IMR-90 (cell line): Measurements from ENCODE around the gene ZNF397. TPM values are rescaled to one million over a fixed set of nuclear protein-coding genes. Genes with fewer than 3 reads are reported as not detected.

Experiments
- ATAC-seq: fragments of 200-7000 bp; cut with Tn5 transposase; 2 replicates; pipeline ENCODE4 v1.9.1; 2020; ENCODE audit warnings: low read depth, mild to moderate bottlenecking, moderate library complexity
- BruUV-seq: library from RNA; stranded (reverse); fragments of 400-500 nt; replicated peaks from 2 replicates; lab custom pipeline; 2021; lab: Mats Ljungman, UMichigan
- CTCF ChIA-PET: fragments of 300-600 bp; formaldehyde crosslinking; extraction: SDS; loops from one replicate; lab custom pipeline; 2021; ENCODE audit warnings: antibody characterized with exemption; lab: Yijun Ruan, JAX
- POLR2A ChIA-PET: fragments of 300-600 bp; sonication (Branson Sonifier 250); formaldehyde crosslinking; loops from one replicate; lab custom pipeline; 2022; ENCODE audit warnings: antibody characterized with exemption; ENCODE audit not compliant: unreplicated experiment; lab: Charles Lee
- DNase-seq: peaks from one replicate; pipeline ENCODE4 v3.0.0; 2013
- H2AFZ ChIP-seq: replicated peaks from 2 replicates; pipeline ENCODE3; 2013; ENCODE audit warnings: low read length, mild to moderate bottlenecking; ENCODE audit not compliant: poor library complexity
- H2AK5ac ChIP-seq: 2 replicates; pipeline ENCODE4 v1.6.1; 2013; ENCODE audit warnings: low read depth, low read length, inconsistent platforms
- H2AK9ac ChIP-seq: replicated peaks from 2 replicates; pipeline ENCODE3; 2013; ENCODE audit warnings: mild to moderate bottlenecking, low read depth, low read length, moderate library complexity; ENCODE audit not compliant: poor library complexity
- H2BK120ac ChIP-seq: 2 replicates; pipeline ENCODE4 v1.6.1; 2013; ENCODE audit warnings: low read depth, low read length, inconsistent platforms
- H2BK15ac ChIP-seq: 3 replicates; pipeline ENCODE4 v1.6.1; 2013; ENCODE audit warnings: low read depth, low read length, inconsistent platforms
- H2BK20ac ChIP-seq: 2 replicates; pipeline ENCODE4 v1.6.1; 2013; ENCODE audit warnings: low read depth, mild to moderate bottlenecking, inconsistent platforms, low read length, moderate library complexity
- H2BK5ac ChIP-seq: 2 replicates; pipeline ENCODE4 v1.6.1; 2013; ENCODE audit warnings: mild to moderate bottlenecking, low read depth, low read length, inconsistent platforms; ENCODE audit not compliant: poor library complexity, severe bottlenecking
- H3K14ac ChIP-seq: replicated peaks from 2 replicates; pipeline ENCODE4 v1.6.1; 2013; ENCODE audit warnings: low read depth, low read length, inconsistent platforms
- H3K18ac ChIP-seq: 2 replicates; pipeline ENCODE4 v1.6.1; 2013; ENCODE audit warnings: low read depth, low read length, control low read depth
- H3K23ac ChIP-seq: 2 replicates; pipeline ENCODE4 v1.6.1; 2013; ENCODE audit warnings: low read depth, low read length, inconsistent platforms
- H3K27ac ChIP-seq: 2 replicates; pipeline ENCODE4 v1.5.1; 2013; ENCODE audit warnings: mild to moderate bottlenecking, control low read depth, low read length; ENCODE audit not compliant: insufficient read depth
- H3K27me3 ChIP-seq: 2 replicates; pipeline ENCODE4 v1.6.1; 2013; ENCODE audit warnings: low read length; ENCODE audit not compliant: control insufficient read depth, insufficient read depth
- H3K36me3 ChIP-seq: 2 replicates; pipeline ENCODE4 v1.6.1; 2013; ENCODE audit warnings: low read length, mixed read lengths; ENCODE audit not compliant: control insufficient read depth, insufficient read depth
- H3K4ac ChIP-seq: 2 replicates; pipeline ENCODE4 v1.6.1; 2013; ENCODE audit warnings: low read depth, low read length, inconsistent platforms
- H3K4me1 ChIP-seq: 2 replicates; pipeline ENCODE4 v1.6.1; 2013; ENCODE audit warnings: low read length, mixed read lengths; ENCODE audit not compliant: control insufficient read depth, insufficient read depth
- H3K4me2 ChIP-seq: 2 replicates; pipeline ENCODE4 v1.6.1; 2013; ENCODE audit warnings: low read depth, mild to moderate bottlenecking, control low read depth, low read length, moderate library complexity
- H3K4me3 ChIP-seq: 2 replicates; pipeline ENCODE4 v1.5.1; 2013; ENCODE audit warnings: low read depth, mild to moderate bottlenecking, control low read depth, low read length, moderate library complexity; ENCODE audit not compliant: insufficient read depth
- H3K56ac ChIP-seq: 2 replicates; pipeline ENCODE4 v1.6.1; 2013; ENCODE audit warnings: low read length, inconsistent platforms; ENCODE audit not compliant: insufficient read depth; ENCODE audit errors: extremely low read depth
- H3K79me1 ChIP-seq, 2 experiments: 2 replicates each; pipeline ENCODE4 v1.6.1; 2013; ENCODE audit warnings: low read length in 2 of 2, inconsistent platforms in 1 of 2, low read depth in 1 of 2
- H3K9ac ChIP-seq: 2 replicates; pipeline ENCODE4 v1.6.1; 2013; ENCODE audit warnings: low read depth, low read length, control low read depth
- H3K9me1 ChIP-seq: 2 replicates; pipeline ENCODE4 v1.6.1; 2013; ENCODE audit warnings: low read length, inconsistent platforms; ENCODE audit not compliant: insufficient read depth
- H3K9me3 ChIP-seq: 2 replicates; pipeline ENCODE4 v1.6.1; 2013; ENCODE audit warnings: low read length; ENCODE audit not compliant: control insufficient read depth, insufficient read depth
- H4K20me1 ChIP-seq: 2 replicates; pipeline ENCODE4 v1.6.1; 2013; ENCODE audit warnings: low read length, inconsistent platforms; ENCODE audit not compliant: insufficient read depth
- H4K5ac ChIP-seq: 2 replicates; pipeline ENCODE4 v1.6.1; 2013; ENCODE audit warnings: mild to moderate bottlenecking, low read depth, low read length, control low read depth
- H4K8ac ChIP-seq, 2 experiments: 2 replicates each; pipeline ENCODE4 v1.6.1; 2013; ENCODE audit warnings: low read depth in 2 of 2, low read length in 2 of 2, control low read depth in 1 of 2, inconsistent platforms in 1 of 2
- H4K91ac ChIP-seq: 2 replicates; pipeline ENCODE4 v1.6.1; 2013; ENCODE audit warnings: low read depth, low read length, inconsistent platforms; ENCODE audit not compliant: insufficient read depth
- BHLHE40 ChIP-seq: fragments of 150-350 bp; IDR thresholded peaks from 2 replicates; pipeline ENCODE4 v1.6.1; 2016; ENCODE audit warnings: mild to moderate bottlenecking, low read depth, low read length
- CEBPB ChIP-seq: IDR thresholded peaks from 2 replicates; pipeline ENCODE4 v1.6.1; 2012; ENCODE audit warnings: low read depth, low read length, improper control_type of control experiment
- MAFK ChIP-seq: IDR thresholded peaks from 2 replicates; pipeline ENCODE4 v1.6.1; 2012; ENCODE audit warnings: low read depth, low read length, improper control_type of control experiment
- MAZ ChIP-seq: IDR thresholded peaks from 2 replicates; pipeline ENCODE4 v1.6.1; 2012; ENCODE audit warnings: low read depth, mild to moderate bottlenecking, low read length, improper control_type of control experiment, moderate library complexity, borderline replicate concordance
- MXI1 ChIP-seq: IDR thresholded peaks from 2 replicates; pipeline ENCODE4 v1.6.1; 2012; ENCODE audit warnings: low read depth, mild to moderate bottlenecking, low read length, moderate library complexity, borderline replicate concordance
- RAD21 ChIP-seq: IDR thresholded peaks from 2 replicates; pipeline ENCODE4 v1.6.1; 2012; ENCODE audit warnings: low read length, improper control_type of control experiment
- WGBS, 2 experiments: methylation state at CpG; one replicate each; pipeline versions ENCODE4 v1.1.5 to v1.1.7; 2013; ENCODE audit warnings: missing lambda C conversion rate in 2 of 2; ENCODE audit not compliant: insufficient read length in 1 of 2; ENCODE audit errors: extremely low coverage in 2 of 2; 5-methylcytosine and 5-hydroxymethylcytosine counted together
- dilution Hi-C: fragments of 300-500 bp; cut with HindIII; formaldehyde crosslinking; loops from one replicate; pipeline ENCODE4 v1.14.3; 2018; ENCODE audit warnings: low sequenced_read_pairs; ENCODE audit not compliant: unreplicated experiment
- in situ Hi-C: fragments of 300-500 bp; cut with MboI; formaldehyde crosslinking; loops from 3 replicates; pipeline ENCODE4 v1.14.3; 2019; ENCODE audit warnings: low sequenced_read_pairs, inconsistent platforms, mixed read lengths
- intact Hi-C: fragments of 100-400 bp; cut with micrococcal nuclease; formaldehyde crosslinking; loops from 2 replicates; pipeline ENCODE4 v1.10.0; 2022
- polyA plus RNA-seq, 3 experiments: library from polyadenylated mRNA; depleted of rRNA; stranded (reverse); fragments of >200 nt; gene quantifications; 2 replicates each; pipeline ENCODE4 v1.2.3, GENCODE V29; 2012; ENCODE audit warnings: low replicate concordance in 1 of 3
- total RNA-seq: library from RNA; depleted of rRNA; stranded (reverse); fragments of >200 nt; gene quantifications from 2 replicates; pipeline ENCODE4 v1.2.3, GENCODE V29; 2012
- TF ChIP-seq, protein P1 (sequence below): conservative IDR thresholded peaks from 2 replicates; pipeline ENCODE4 v1.5.1; 2012; ENCODE audit warnings: mild to moderate bottlenecking, low read depth, low read length, improper control_type of control experiment

The ZNF397 gene
- total and polyA plus RNA-seq, 2 of the 4 experiments (the other 2 are of a cell fraction) = 5.5 to 9.9 TPM

DNA sequence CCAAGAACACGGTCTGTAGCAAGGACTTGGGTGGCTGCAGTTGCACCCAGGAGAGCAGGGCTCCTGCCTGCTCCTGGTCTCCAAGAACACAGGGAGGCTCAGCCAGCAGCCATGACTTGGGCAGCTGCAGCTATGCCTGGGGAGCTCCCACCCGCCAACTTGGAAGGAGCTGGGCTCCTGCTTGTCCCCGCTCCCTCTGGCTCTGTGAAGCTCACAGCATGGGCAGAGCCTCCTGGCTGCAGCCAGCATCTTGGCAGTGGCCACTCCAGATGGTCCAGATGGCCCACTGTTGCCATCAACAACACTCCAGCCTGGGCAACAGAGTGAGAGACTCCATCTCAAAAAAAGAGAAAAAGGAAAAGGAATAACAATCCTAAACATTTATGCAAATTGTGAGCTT is 44.0 kb downstream of the ZNF397 start:
- peak overlapping the region; percentile 10 for H2AFZ ChIP-seq
- no peak overlapping the region for H3K14ac ChIP-seq
- no peak overlapping the region for H2BK5ac ChIP-seq
- 0 out of 2 replicates have a peak, but pooled peaks cover 2% of the 10 kb centered on the region for H3K9me1 ChIP-seq
- H2AK9ac ChIP-seq = no peak overlapping the region
- H3K9ac ChIP-seq = no peak overlapping the region
- H3K4me2 ChIP-seq = no peak overlapping the region
- no peak overlapping the region for H3K27ac ChIP-seq
- BruUV-seq = no TSS peak
- H3K79me1 ChIP-seq = peaks cover 14 to 42% of the 10 kb centered on the region in 2 experiments
- WGBS, 2 experiments = no CpG with 5 or more reads among the region's 3 CpGs
- dilution Hi-C loops (no loop called here), intact Hi-C loops (no loop called here), in situ Hi-C loops (no loop called here)
- no peaks in the 10 kb centered on the region for H3K27me3 ChIP-seq
- no peak overlapping the region for H3K4ac ChIP-seq
- H4K8ac ChIP-seq = no peak overlapping the region
- CTCF ChIA-PET = no interaction called here
- DNase-seq (no peak), ATAC-seq (no peak)
- peaks cover 18% of the 10 kb centered on the region for H3K36me3 ChIP-seq
- no peak overlapping the region for H3K23ac ChIP-seq
- peaks cover 5% of the 10 kb centered on the region for H3K4me1 ChIP-seq
- no peak overlapping the region for H3K4me3 ChIP-seq
- H2AK5ac ChIP-seq = no peak overlapping the region
- peaks cover 18% of the 10 kb centered on the region; the same call in 1 of the 2 replicates for H3K9me3 ChIP-seq
- H3K56ac ChIP-seq = no peak overlapping the region
- no peak overlapping the region for H2BK120ac ChIP-seq
- H2BK20ac ChIP-seq = no peak overlapping the region
- TF ChIP-seq RAD21 (no peak), MXI1 (no peak), MAZ (no peak), CEBPB (no peak), MAFK (no peak), BHLHE40 (no peak)
- TF ChIP-seq, protein P1, sequence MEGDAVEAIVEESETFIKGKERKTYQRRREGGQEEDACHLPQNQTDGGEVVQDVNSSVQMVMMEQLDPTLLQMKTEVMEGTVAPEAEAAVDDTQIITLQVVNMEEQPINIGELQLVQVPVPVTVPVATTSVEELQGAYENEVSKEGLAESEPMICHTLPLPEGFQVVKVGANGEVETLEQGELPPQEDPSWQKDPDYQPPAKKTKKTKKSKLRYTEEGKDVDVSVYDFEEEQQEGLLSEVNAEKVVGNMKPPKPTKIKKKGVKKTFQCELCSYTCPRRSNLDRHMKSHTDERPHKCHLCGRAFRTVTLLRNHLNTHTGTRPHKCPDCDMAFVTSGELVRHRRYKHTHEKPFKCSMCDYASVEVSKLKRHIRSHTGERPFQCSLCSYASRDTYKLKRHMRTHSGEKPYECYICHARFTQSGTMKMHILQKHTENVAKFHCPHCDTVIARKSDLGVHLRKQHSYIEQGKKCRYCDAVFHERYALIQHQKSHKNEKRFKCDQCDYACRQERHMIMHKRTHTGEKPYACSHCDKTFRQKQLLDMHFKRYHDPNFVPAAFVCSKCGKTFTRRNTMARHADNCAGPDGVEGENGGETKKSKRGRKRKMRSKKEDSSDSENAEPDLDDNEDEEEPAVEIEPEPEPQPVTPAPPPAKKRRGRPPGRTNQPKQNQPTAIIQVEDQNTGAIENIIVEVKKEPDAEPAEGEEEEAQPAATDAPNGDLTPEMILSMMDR = no peak
- H4K20me1 ChIP-seq = no peaks in the 10 kb centered on the region; the same call in 1 of the 2 replicates
- no peak overlapping the region for H3K18ac ChIP-seq
- H2BK15ac ChIP-seq = no peak overlapping the region
- POLR2A ChIA-PET = no interaction called here
- H4K91ac ChIP-seq = no peak overlapping the region
- no peak overlapping the region for H4K5ac ChIP-seq
